ENCODE measurements around the gene ENHO. TPM values are rescaled to one million over a fixed set of nuclear protein-coding genes. Genes with fewer than 3 reads are reported as not detected.

ENHO gene
- total and polyA plus RNA-seq, 2 of the 8 experiments (the other 6 are each of a cell fraction or from before 2014, with no cell fraction given) = 12.2 to 49.4 TPM

DNA sequence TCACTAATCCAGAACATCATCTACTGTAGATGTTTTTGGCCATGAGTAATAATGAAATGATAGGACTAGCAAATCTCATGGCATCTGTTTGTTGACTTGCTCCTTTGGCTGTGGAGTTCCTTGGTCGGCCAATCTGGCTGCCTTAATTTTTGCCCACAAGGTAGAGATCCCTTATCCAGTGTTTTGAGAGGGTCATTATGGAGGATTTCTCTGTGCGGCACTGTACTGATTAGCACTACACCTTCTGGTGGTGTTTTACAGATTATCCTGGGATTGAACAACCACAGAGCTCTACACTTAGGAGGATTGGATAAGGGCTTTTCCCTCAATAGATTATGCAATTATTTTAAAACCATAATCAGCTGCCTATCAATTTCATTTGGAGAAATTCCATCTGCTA is 3.2 kb upstream of the ENHO start (continued):
- no peak for TF ChIP-seq CHD7 (IDR thresholded peaks at IDR 0.05; ENCODE audit: insufficient replicate concordance, low read length)
- no peak for TF ChIP-seq TEAD4 (IDR thresholded peaks at IDR 0.05; ENCODE audit: low read depth, low read length)
- TF ChIP-seq SP2 (IDR thresholded peaks at IDR 0.05; ENCODE audit: low read length) = no peak
- TF ChIP-seq NRF1 (IDR thresholded peaks at IDR 0.05; ENCODE audit: low read depth, low read length) = no peak
- no peak for TF ChIP-seq BACH1 (IDR thresholded peaks at IDR 0.05; ENCODE audit: low read length)
- no peak for TF ChIP-seq POLR2A (IDR thresholded peaks at IDR 0.05; ENCODE audit: control extremely low read depth in 1 of 2, low read depth in 2 of 2, low read length in 2 of 2)
- TF ChIP-seq KDM5A (IDR thresholded peaks at IDR 0.05; ENCODE audit: low read length) = no peak
- no peak for TF ChIP-seq GTF2F1 (IDR thresholded peaks at IDR 0.05; ENCODE audit: borderline replicate concordance, low read depth, low read length)
